ENCODE results near the gene AKNA. TPM values are rescaled to one million over a fixed set of nuclear protein-coding genes. Genes with fewer than 3 reads are reported as not detected.
"Not testable (repeated sequence)": the region's sequence is repeated elsewhere in the genome, so short reads cannot be mapped to it uniquely, and the experiment has no call there.

AKNA gene
- total RNA-seq, 1 donor from 2014 or later, result 16.0 TPM

- Histone ChIP-seq H3K4me1 (ENCODE audit: insufficient read depth, low read length) (no peaks in the 10 kb centered on the region), H3K36me3 (ENCODE audit: insufficient read depth, low read length) (no peaks in the 10 kb centered on the region), H2AFZ (ENCODE audit: low read depth, low read length) (no peak overlapping the region), H3K9me3 (ENCODE audit: insufficient read depth, low read depth, low read length) (no peaks in the 10 kb centered on the region), H3K27me3 (ENCODE audit: insufficient read depth, low read length) (no peaks in the 10 kb centered on the region), H3K27ac (ENCODE audit: low read depth, low read length) (no peak overlapping the region), H3K79me2 (ENCODE audit: insufficient read depth, low read length) (no peaks in the 10 kb centered on the region), H3K4me3 (ENCODE audit: insufficient read depth, low read depth, low read length) (no peak overlapping the region), H3K9ac (ENCODE audit: low read length) (no peak overlapping the region), H3K4me2 (ENCODE audit: low read length) (no peak overlapping the region), H4K20me1 (ENCODE audit: insufficient read depth, low read length) (no peaks in the 10 kb centered on the region)
- Mint-ChIP-seq H3K9me3 (ENCODE audit: unreplicated experiment) (no peaks in the 10 kb centered on the region), H3K4me1 (ENCODE audit: low read depth, unreplicated experiment) (no peaks in the 10 kb centered on the region), H3K27ac (ENCODE audit: unreplicated experiment) (no peak overlapping the region), H3K27me3 (ENCODE audit: low read depth, unreplicated experiment) (peaks cover 4% of the 10 kb centered on the region), H3K4me3 (ENCODE audit: unreplicated experiment) (no peak overlapping the region), H3K36me3 (ENCODE audit: low read depth, unreplicated experiment) (no peaks in the 10 kb centered on the region)
- DNase-seq (ENCODE audit: low read depth) (no peak), FAIRE-seq (no peak)
- TF ChIP-seq EZH2 (IDR thresholded peaks at IDR 0.05; ENCODE audit: insufficient read depth, low read length) (no peak), CTCF (IDR thresholded peaks at IDR 0.05; ENCODE audit: insufficient read depth, low read depth, low read length) (no peak)
Measured at GRCh38 chr9:114327749-114328148, 60.0 kb downstream of the AKNA start.

GRCh38 chr9:114325684-114326254, 62.0 kb downstream of the AKNA start:
- not testable (repeated sequence) for H3K27ac ChIP-seq (ENCODE audit: low read depth, low read length); FAIRE-seq; H3K27me3 ChIP-seq (ENCODE audit: insufficient read depth, low read length); H3K9me3 Mint-ChIP-seq (ENCODE audit: unreplicated experiment); H3K4me1 Mint-ChIP-seq (ENCODE audit: low read depth, unreplicated experiment); H3K27me3 Mint-ChIP-seq (ENCODE audit: low read depth, unreplicated experiment); H3K9me3 ChIP-seq (ENCODE audit: insufficient read depth, low read depth, low read length); H3K4me1 ChIP-seq (ENCODE audit: insufficient read depth, low read length); H3K4me2 ChIP-seq (ENCODE audit: low read length); H2AFZ ChIP-seq (ENCODE audit: low read depth, low read length); H3K4me3 Mint-ChIP-seq (ENCODE audit: unreplicated experiment); H3K27ac Mint-ChIP-seq (ENCODE audit: unreplicated experiment); H3K36me3 ChIP-seq (ENCODE audit: insufficient read depth, low read length); H3K4me3 ChIP-seq (ENCODE audit: insufficient read depth, low read depth, low read length); H3K79me2 ChIP-seq (ENCODE audit: insufficient read depth, low read length); H3K9ac ChIP-seq (ENCODE audit: low read length); H4K20me1 ChIP-seq (ENCODE audit: insufficient read depth, low read length); DNase-seq (ENCODE audit: low read depth); H3K36me3 Mint-ChIP-seq (ENCODE audit: low read depth, unreplicated experiment)

GRCh38 chr9:114324965-114325364, 62.8 kb downstream of the AKNA start:
- H3K36me3 ChIP-seq (ENCODE audit: insufficient read depth, low read length); H3K4me1 ChIP-seq (ENCODE audit: insufficient read depth, low read length); H3K27ac Mint-ChIP-seq (ENCODE audit: unreplicated experiment); H3K4me1 Mint-ChIP-seq (ENCODE audit: low read depth, unreplicated experiment); H3K79me2 ChIP-seq (ENCODE audit: insufficient read depth, low read length); H3K36me3 Mint-ChIP-seq (ENCODE audit: low read depth, unreplicated experiment); H3K9me3 Mint-ChIP-seq (ENCODE audit: unreplicated experiment); H3K4me3 Mint-ChIP-seq (ENCODE audit: unreplicated experiment); H2AFZ ChIP-seq (ENCODE audit: low read depth, low read length); H3K27me3 ChIP-seq (ENCODE audit: insufficient read depth, low read length); H3K9ac ChIP-seq (ENCODE audit: low read length); H3K27ac ChIP-seq (ENCODE audit: low read depth, low read length); FAIRE-seq; H3K4me2 ChIP-seq (ENCODE audit: low read length); H4K20me1 ChIP-seq (ENCODE audit: insufficient read depth, low read length); DNase-seq (ENCODE audit: low read depth); H3K4me3 ChIP-seq (ENCODE audit: insufficient read depth, low read depth, low read length); H3K9me3 ChIP-seq (ENCODE audit: insufficient read depth, low read depth, low read length); H3K27me3 Mint-ChIP-seq (ENCODE audit: low read depth, unreplicated experiment): not testable (repeated sequence)
